IMR-90 (cell line): ENCODE measurements around the gene TSPAN33. TPM values are rescaled to one million over a fixed set of nuclear protein-coding genes. Genes with fewer than 3 reads are reported as not detected.

ENCODE experiments used
- ATAC-seq: fragments of 200-7000 bp; cut with Tn5 transposase; 2 replicates; pipeline ENCODE4 v1.9.1; 2020; ENCODE audit warnings: low read depth, mild to moderate bottlenecking, moderate library complexity
- BruUV-seq: library from RNA; stranded (reverse); fragments of 400-500 nt; replicated peaks from 2 replicates; lab custom pipeline; 2021; lab: Mats Ljungman, UMichigan
- CTCF ChIA-PET: fragments of 300-600 bp; formaldehyde crosslinking; extraction: SDS; loops from one replicate; lab custom pipeline; 2021; ENCODE audit warnings: antibody characterized with exemption; lab: Yijun Ruan, JAX
- POLR2A ChIA-PET: fragments of 300-600 bp; sonication (Branson Sonifier 250); formaldehyde crosslinking; loops from one replicate; lab custom pipeline; 2022; ENCODE audit warnings: antibody characterized with exemption; ENCODE audit not compliant: unreplicated experiment; lab: Charles Lee
- DNase-seq: peaks from one replicate; pipeline ENCODE4 v3.0.0; 2013
- H2AFZ ChIP-seq: replicated peaks from 2 replicates; pipeline ENCODE3; 2013; ENCODE audit warnings: low read length, mild to moderate bottlenecking; ENCODE audit not compliant: poor library complexity
- H2AK5ac ChIP-seq: 2 replicates; pipeline ENCODE4 v1.6.1; 2013; ENCODE audit warnings: low read depth, low read length, inconsistent platforms
- H2AK9ac ChIP-seq: replicated peaks from 2 replicates; pipeline ENCODE3; 2013; ENCODE audit warnings: mild to moderate bottlenecking, low read depth, low read length, moderate library complexity; ENCODE audit not compliant: poor library complexity
- H2BK120ac ChIP-seq: 2 replicates; pipeline ENCODE4 v1.6.1; 2013; ENCODE audit warnings: low read depth, low read length, inconsistent platforms
- H2BK15ac ChIP-seq: 3 replicates; pipeline ENCODE4 v1.6.1; 2013; ENCODE audit warnings: low read depth, low read length, inconsistent platforms
- H2BK20ac ChIP-seq: 2 replicates; pipeline ENCODE4 v1.6.1; 2013; ENCODE audit warnings: low read depth, mild to moderate bottlenecking, inconsistent platforms, low read length, moderate library complexity
- H2BK5ac ChIP-seq: 2 replicates; pipeline ENCODE4 v1.6.1; 2013; ENCODE audit warnings: mild to moderate bottlenecking, low read depth, low read length, inconsistent platforms; ENCODE audit not compliant: poor library complexity, severe bottlenecking
- H3K14ac ChIP-seq: replicated peaks from 2 replicates; pipeline ENCODE4 v1.6.1; 2013; ENCODE audit warnings: low read depth, low read length, inconsistent platforms
- H3K18ac ChIP-seq: 2 replicates; pipeline ENCODE4 v1.6.1; 2013; ENCODE audit warnings: low read depth, low read length, control low read depth
- H3K23ac ChIP-seq: 2 replicates; pipeline ENCODE4 v1.6.1; 2013; ENCODE audit warnings: low read depth, low read length, inconsistent platforms
- H3K27ac ChIP-seq: 2 replicates; pipeline ENCODE4 v1.5.1; 2013; ENCODE audit warnings: mild to moderate bottlenecking, control low read depth, low read length; ENCODE audit not compliant: insufficient read depth
- H3K27me3 ChIP-seq: 2 replicates; pipeline ENCODE4 v1.6.1; 2013; ENCODE audit warnings: low read length; ENCODE audit not compliant: control insufficient read depth, insufficient read depth
- H3K36me3 ChIP-seq: 2 replicates; pipeline ENCODE4 v1.6.1; 2013; ENCODE audit warnings: low read length, mixed read lengths; ENCODE audit not compliant: control insufficient read depth, insufficient read depth
- H3K4ac ChIP-seq: 2 replicates; pipeline ENCODE4 v1.6.1; 2013; ENCODE audit warnings: low read depth, low read length, inconsistent platforms
- H3K4me1 ChIP-seq: 2 replicates; pipeline ENCODE4 v1.6.1; 2013; ENCODE audit warnings: low read length, mixed read lengths; ENCODE audit not compliant: control insufficient read depth, insufficient read depth
- H3K4me2 ChIP-seq: 2 replicates; pipeline ENCODE4 v1.6.1; 2013; ENCODE audit warnings: low read depth, mild to moderate bottlenecking, control low read depth, low read length, moderate library complexity
- H3K4me3 ChIP-seq: 2 replicates; pipeline ENCODE4 v1.5.1; 2013; ENCODE audit warnings: low read depth, mild to moderate bottlenecking, control low read depth, low read length, moderate library complexity; ENCODE audit not compliant: insufficient read depth
- H3K56ac ChIP-seq: 2 replicates; pipeline ENCODE4 v1.6.1; 2013; ENCODE audit warnings: low read length, inconsistent platforms; ENCODE audit not compliant: insufficient read depth; ENCODE audit errors: extremely low read depth
- H3K79me1 ChIP-seq, 2 experiments: 2 replicates each; pipeline ENCODE4 v1.6.1; 2013; ENCODE audit warnings: low read length in 2 of 2, inconsistent platforms in 1 of 2, low read depth in 1 of 2
- H3K9ac ChIP-seq: 2 replicates; pipeline ENCODE4 v1.6.1; 2013; ENCODE audit warnings: low read depth, low read length, control low read depth
- H3K9me1 ChIP-seq: 2 replicates; pipeline ENCODE4 v1.6.1; 2013; ENCODE audit warnings: low read length, inconsistent platforms; ENCODE audit not compliant: insufficient read depth
- H3K9me3 ChIP-seq: 2 replicates; pipeline ENCODE4 v1.6.1; 2013; ENCODE audit warnings: low read length; ENCODE audit not compliant: control insufficient read depth, insufficient read depth
- H4K20me1 ChIP-seq: 2 replicates; pipeline ENCODE4 v1.6.1; 2013; ENCODE audit warnings: low read length, inconsistent platforms; ENCODE audit not compliant: insufficient read depth
- H4K5ac ChIP-seq: 2 replicates; pipeline ENCODE4 v1.6.1; 2013; ENCODE audit warnings: mild to moderate bottlenecking, low read depth, low read length, control low read depth
- H4K8ac ChIP-seq, 2 experiments: 2 replicates each; pipeline ENCODE4 v1.6.1; 2013; ENCODE audit warnings: low read depth in 2 of 2, low read length in 2 of 2, control low read depth in 1 of 2, inconsistent platforms in 1 of 2
- H4K91ac ChIP-seq: 2 replicates; pipeline ENCODE4 v1.6.1; 2013; ENCODE audit warnings: low read depth, low read length, inconsistent platforms; ENCODE audit not compliant: insufficient read depth
- BHLHE40 ChIP-seq: fragments of 150-350 bp; IDR thresholded peaks from 2 replicates; pipeline ENCODE4 v1.6.1; 2016; ENCODE audit warnings: mild to moderate bottlenecking, low read depth, low read length
- CHD1 ChIP-seq: IDR thresholded peaks from 2 replicates; pipeline ENCODE4 v1.6.1; 2012; ENCODE audit warnings: low read depth, low read length, improper control_type of control experiment
- CTCF ChIP-seq: conservative IDR thresholded peaks from 2 replicates; pipeline ENCODE4 v1.5.1; 2012; ENCODE audit warnings: mild to moderate bottlenecking, low read depth, low read length, improper control_type of control experiment
- ELK1 ChIP-seq: fragments of 150-350 bp; IDR thresholded peaks from 2 replicates; pipeline ENCODE4 v1.6.1; 2016; ENCODE audit warnings: low read depth, mild to moderate bottlenecking, low read length, moderate library complexity, borderline replicate concordance
- FOS ChIP-seq: fragments of 150-350 bp; IDR thresholded peaks from 2 replicates; pipeline ENCODE4 v1.6.1; 2016; ENCODE audit warnings: low read depth, low read length
- MAZ ChIP-seq: IDR thresholded peaks from 2 replicates; pipeline ENCODE4 v1.6.1; 2012; ENCODE audit warnings: low read depth, mild to moderate bottlenecking, low read length, improper control_type of control experiment, moderate library complexity, borderline replicate concordance
- RAD21 ChIP-seq: IDR thresholded peaks from 2 replicates; pipeline ENCODE4 v1.6.1; 2012; ENCODE audit warnings: low read length, improper control_type of control experiment
- WGBS, 2 experiments: methylation state at CpG; one replicate each; pipeline versions ENCODE4 v1.1.5 to v1.1.7; 2013; ENCODE audit warnings: missing lambda C conversion rate in 2 of 2; ENCODE audit not compliant: insufficient read length in 1 of 2; ENCODE audit errors: extremely low coverage in 2 of 2; 5-methylcytosine and 5-hydroxymethylcytosine counted together
- dilution Hi-C: fragments of 300-500 bp; cut with HindIII; formaldehyde crosslinking; loops from one replicate; pipeline ENCODE4 v1.14.3; 2018; ENCODE audit warnings: low sequenced_read_pairs; ENCODE audit not compliant: unreplicated experiment
- in situ Hi-C: fragments of 300-500 bp; cut with MboI; formaldehyde crosslinking; loops from 3 replicates; pipeline ENCODE4 v1.14.3; 2019; ENCODE audit warnings: low sequenced_read_pairs, inconsistent platforms, mixed read lengths
- intact Hi-C: fragments of 100-400 bp; cut with micrococcal nuclease; formaldehyde crosslinking; loops from 2 replicates; pipeline ENCODE4 v1.10.0; 2022
- polyA plus RNA-seq, 3 experiments: library from polyadenylated mRNA; depleted of rRNA; stranded (reverse); fragments of >200 nt; gene quantifications; 2 replicates each; pipeline ENCODE4 v1.2.3, GENCODE V29; 2012; ENCODE audit warnings: low replicate concordance in 1 of 3
- total RNA-seq: library from RNA; depleted of rRNA; stranded (reverse); fragments of >200 nt; gene quantifications from 2 replicates; pipeline ENCODE4 v1.2.3, GENCODE V29; 2012

The TSPAN33 gene
- total and polyA plus RNA-seq, 2 of the 4 experiments (the other 2 are of a cell fraction): 0.17 to 0.36 TPM

- no peak for TF ChIP-seq CTCF
- TF ChIP-seq BHLHE40: no peak
- no peak for TF ChIP-seq CHD1
Measured at GRCh38 chr7:129191272-129191671, 46.8 kb downstream of the TSPAN33 start (continued).

- CTCF ChIA-PET: interaction anchor here (1.5 kb wide), 1 partner anchor 30 kb away, joined by 4 read pairs; no protein-coding TSS in a partner anchor
Measured at GRCh38 chr7:129193892-129194291, 49.4 kb downstream of the TSPAN33 start.

More at GRCh38 chr7:129193892-129194291, 49.4 kb downstream of the TSPAN33 start:
- peaks cover 18 to 53% of the 10 kb centered on the region in 2 experiments; a peak in 3 of 4 replicates for H3K79me1 ChIP-seq
- H4K8ac ChIP-seq: no peak overlapping the region
- no peaks in the 10 kb centered on the region for H3K9me3 ChIP-seq
- no peak overlapping the region for H3K4me3 ChIP-seq
- no peak overlapping the region for H2BK15ac ChIP-seq
- peaks cover 6% of the 10 kb centered on the region for H3K4me1 ChIP-seq
- no peak for TF ChIP-seq MAZ
- TF ChIP-seq RAD21: no peak
- TF ChIP-seq ELK1: no peak
- no peak for TF ChIP-seq FOS
- H3K9ac ChIP-seq: no peak overlapping the region
- no peaks in the 10 kb centered on the region for H3K27me3 ChIP-seq
- DNase-seq: no peak
- H3K4me2 ChIP-seq: no peak overlapping the region
- no peak overlapping the region for H3K14ac ChIP-seq
- H2AK5ac ChIP-seq: no peak overlapping the region
- peaks cover 13% of the 10 kb centered on the region for H3K9me1 ChIP-seq
- peaks cover 41% of the 10 kb centered on the region for H4K20me1 ChIP-seq
- no peak overlapping the region for H3K18ac ChIP-seq
- no peak overlapping the region for H2BK5ac ChIP-seq
- H2AFZ ChIP-seq: no peak overlapping the region
- BruUV-seq: no TSS peak
- WGBS, 2 experiments: no CpG with 5 or more reads among the region's 3 CpGs
- POLR2A ChIA-PET: no interaction called here
- no peak for ATAC-seq
- H4K5ac ChIP-seq: no peak overlapping the region
- dilution Hi-C loops: no loop called here
- no peak overlapping the region for H2BK20ac ChIP-seq
- intact Hi-C loops: no loop called here
- no peak overlapping the region for H2BK120ac ChIP-seq
- in situ Hi-C loops: no loop called here
- H3K36me3 ChIP-seq: no peaks in the 10 kb centered on the region
- H4K91ac ChIP-seq: no peak overlapping the region
- no peak overlapping the region for H3K56ac ChIP-seq
- H3K4ac ChIP-seq: no peak overlapping the region
- H3K23ac ChIP-seq: no peak overlapping the region
- no peak overlapping the region for H2AK9ac ChIP-seq
- no peak overlapping the region for H3K27ac ChIP-seq
